ENCODE data around the gene NCAPD2.
"Not testable (repeated sequence)": the region's sequence is repeated elsewhere in the genome, so short reads cannot be mapped to it uniquely, and the experiment has no call there.

NCAPD2 gene

DNA sequence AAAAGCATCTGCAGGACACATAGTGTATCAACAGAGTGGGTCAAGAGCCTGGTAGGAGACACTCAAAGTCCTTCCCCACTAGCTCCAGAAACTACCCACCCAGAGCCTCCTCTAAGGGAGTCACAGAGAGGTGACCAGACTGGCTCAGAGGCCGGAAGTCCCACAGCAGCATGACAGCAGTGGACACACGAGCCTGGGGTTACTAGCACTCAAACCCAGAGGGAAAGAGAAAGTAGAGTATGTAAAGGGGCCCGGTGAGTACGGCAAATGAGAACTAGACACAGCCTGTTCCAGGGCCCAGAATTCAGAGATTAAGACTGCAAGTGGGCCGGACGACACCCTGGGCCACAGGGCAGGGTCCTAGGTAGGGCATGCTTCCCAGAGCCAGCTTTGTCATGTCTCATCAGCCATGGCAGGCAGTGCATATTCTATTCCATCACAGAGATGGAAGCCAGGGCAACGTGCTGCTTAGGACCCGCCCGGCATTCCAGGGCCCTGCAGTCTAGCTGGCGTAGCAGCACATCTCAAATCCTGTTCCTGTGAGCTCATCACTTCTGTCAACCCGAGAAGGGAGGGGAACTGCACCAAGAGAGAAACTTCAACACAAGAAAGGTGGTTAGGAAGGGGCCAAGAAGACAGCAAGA, 57.7 kb downstream of the NCAPD2 start:
- DNase-seq (ENCODE audit: low read depth): no peak

GRCh38 chr12:6552140-6552551, 58.2 kb downstream of the NCAPD2 start:
- no peak for DNase-seq (ENCODE audit: low read depth)
- TF ChIP-seq, protein P1, sequence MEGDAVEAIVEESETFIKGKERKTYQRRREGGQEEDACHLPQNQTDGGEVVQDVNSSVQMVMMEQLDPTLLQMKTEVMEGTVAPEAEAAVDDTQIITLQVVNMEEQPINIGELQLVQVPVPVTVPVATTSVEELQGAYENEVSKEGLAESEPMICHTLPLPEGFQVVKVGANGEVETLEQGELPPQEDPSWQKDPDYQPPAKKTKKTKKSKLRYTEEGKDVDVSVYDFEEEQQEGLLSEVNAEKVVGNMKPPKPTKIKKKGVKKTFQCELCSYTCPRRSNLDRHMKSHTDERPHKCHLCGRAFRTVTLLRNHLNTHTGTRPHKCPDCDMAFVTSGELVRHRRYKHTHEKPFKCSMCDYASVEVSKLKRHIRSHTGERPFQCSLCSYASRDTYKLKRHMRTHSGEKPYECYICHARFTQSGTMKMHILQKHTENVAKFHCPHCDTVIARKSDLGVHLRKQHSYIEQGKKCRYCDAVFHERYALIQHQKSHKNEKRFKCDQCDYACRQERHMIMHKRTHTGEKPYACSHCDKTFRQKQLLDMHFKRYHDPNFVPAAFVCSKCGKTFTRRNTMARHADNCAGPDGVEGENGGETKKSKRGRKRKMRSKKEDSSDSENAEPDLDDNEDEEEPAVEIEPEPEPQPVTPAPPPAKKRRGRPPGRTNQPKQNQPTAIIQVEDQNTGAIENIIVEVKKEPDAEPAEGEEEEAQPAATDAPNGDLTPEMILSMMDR (IDR thresholded peaks at IDR 0.05; ENCODE audit: control insufficient read depth, insufficient read depth, low read depth, low read length, missing control alignments): peak; percentile 6
- H3K4me3 ChIP-seq (ENCODE audit: control insufficient read depth, low read depth, low read length): no peak overlapping the region

More for the DNA sequence above, 57.7 kb downstream of the NCAPD2 start:
- no peak overlapping the region; the same call in 1 of the 2 replicates for H3K4me3 ChIP-seq (ENCODE audit: control insufficient read depth, low read depth, low read length)
- TF ChIP-seq, protein P1 (IDR thresholded peaks at IDR 0.05; ENCODE audit: control insufficient read depth, insufficient read depth, low read depth, low read length, missing control alignments): no peak

DNA sequence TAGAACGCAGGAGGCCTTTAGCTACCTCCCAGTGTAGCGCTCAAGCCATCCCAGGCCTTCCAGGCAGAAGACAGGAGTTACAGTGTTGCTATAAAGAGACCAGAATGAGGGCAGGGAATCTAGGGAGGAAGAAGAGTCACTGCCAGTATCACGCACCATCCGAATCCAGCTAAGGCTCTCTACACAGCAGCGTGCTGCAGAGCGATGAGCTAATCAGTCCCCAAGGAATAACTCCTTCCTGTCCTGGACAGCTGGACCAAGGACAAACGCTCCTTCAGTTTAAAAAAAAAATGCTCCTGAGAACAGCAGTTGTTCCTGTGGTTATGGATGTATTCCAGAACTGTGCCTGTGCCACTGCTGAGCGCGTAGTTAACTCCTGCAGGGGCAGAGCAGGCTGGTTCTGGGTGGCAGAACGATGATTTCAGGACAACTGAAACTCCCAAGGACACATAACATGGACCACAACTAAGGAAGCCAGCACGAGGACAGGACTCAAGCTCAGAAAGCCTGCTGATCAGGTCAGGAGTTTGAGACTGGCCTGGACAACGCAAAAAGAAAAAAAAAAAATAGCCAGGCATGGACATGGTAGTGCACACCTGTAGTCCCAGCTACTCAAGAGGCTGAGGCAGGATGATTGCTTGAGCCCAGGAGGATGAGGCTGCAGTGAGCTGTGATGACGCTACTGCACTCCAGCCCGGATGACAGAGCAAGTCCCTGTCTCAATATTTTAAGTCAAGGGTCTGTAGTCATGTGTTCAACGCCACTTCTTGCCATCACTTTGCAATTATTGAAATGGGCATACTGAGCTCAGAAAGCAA, 59.4 kb downstream of the NCAPD2 start:
- TF ChIP-seq, protein P1 (IDR thresholded peaks at IDR 0.05; ENCODE audit: control insufficient read depth, insufficient read depth, low read depth, low read length, missing control alignments): no peak
- H3K4me3 ChIP-seq (ENCODE audit: control insufficient read depth, low read depth, low read length): no peak overlapping the region
- DNase-seq (ENCODE audit: low read depth): peak; percentile 76

DNA sequence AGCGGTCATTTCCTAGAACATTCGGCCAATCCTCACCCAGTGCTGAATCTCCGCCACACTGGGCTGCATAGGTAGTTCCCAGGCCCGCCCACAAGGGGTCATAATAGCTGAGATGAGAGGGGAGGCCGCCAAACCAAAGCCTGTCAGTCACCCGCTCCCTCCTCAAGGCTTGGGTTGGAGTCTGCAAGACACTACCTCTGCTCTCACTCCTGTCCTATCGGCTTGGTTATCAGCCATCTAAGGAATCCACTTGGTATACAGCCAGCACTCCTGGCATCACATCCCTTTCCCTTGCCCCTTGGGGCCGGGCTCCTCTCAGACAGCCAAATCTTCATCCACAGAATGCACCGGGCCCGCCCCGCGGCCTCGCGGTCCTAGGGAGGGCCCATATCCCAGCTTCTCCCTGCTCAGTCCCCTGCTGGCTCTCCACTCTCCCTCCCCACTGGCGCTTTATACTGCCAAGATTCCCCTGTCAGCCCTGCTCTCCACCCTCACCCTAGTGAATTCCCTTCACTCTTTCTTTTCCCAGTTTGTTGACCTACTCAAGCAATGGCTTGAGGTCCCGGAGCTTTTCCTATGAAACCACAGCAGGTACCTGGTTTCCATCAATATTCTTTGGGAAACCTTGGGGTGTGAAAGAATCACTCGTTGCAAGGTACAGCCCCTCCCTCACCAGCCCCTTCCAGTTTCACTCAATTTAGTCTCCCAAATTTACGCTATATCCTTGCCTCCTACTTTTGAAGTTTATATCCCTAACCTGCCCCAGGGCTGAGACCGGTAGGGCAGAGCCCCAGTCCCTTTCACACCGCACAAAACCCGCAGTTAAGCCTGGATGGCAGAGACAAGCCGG, 60.5 kb downstream of the NCAPD2 start:
- peak overlapping the region; percentile 63 for H3K4me3 ChIP-seq (ENCODE audit: control insufficient read depth, low read depth, low read length)
- DNase-seq (ENCODE audit: low read depth): no peak
- TF ChIP-seq, protein P1 (IDR thresholded peaks at IDR 0.05; ENCODE audit: control insufficient read depth, insufficient read depth, low read depth, low read length, missing control alignments): peak; percentile 65

GRCh38 chr12:6555018-6555691, 61.3 kb downstream of the NCAPD2 start:
- TF ChIP-seq, protein P1 (IDR thresholded peaks at IDR 0.05; ENCODE audit: control insufficient read depth, insufficient read depth, low read depth, low read length, missing control alignments): no peak
- peak overlapping the region; percentile 63 for H3K4me3 ChIP-seq (ENCODE audit: control insufficient read depth, low read depth, low read length)
- no peak for DNase-seq (ENCODE audit: low read depth)

DNA sequence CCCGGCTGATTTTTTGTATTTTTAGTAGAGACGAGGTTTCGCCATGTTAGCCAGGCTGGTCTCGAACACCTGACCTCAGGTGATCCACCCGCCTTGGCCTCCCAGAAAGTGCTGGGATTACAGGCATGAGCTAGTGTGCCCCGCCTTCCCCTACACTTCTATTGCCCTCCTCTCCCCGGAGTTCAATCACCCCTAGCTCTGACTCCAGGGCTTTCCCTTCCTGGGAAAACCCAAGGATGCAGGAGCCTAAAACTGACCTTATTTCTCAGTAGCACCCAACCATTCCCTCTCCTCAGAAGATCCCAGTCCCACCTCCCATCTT, 62.6 kb downstream of the NCAPD2 start:
- DNase-seq (ENCODE audit: low read depth); H3K4me3 ChIP-seq (ENCODE audit: control insufficient read depth, low read depth, low read length): not testable (repeated sequence)
